BLaER1 treated with 17β-estradiol and CSF1 and Interleukin-3, amounts not matched to agents 10 nM and 100 nM (cell line): Measurements from ENCODE around the gene BTBD19.
"Not testable (repeated sequence)": the region's sequence is repeated elsewhere in the genome, so short reads cannot be mapped to it uniquely, and the experiment has no call there.

Source experiments
- H3K27ac ChIP-seq, 11 experiments: shearing (Covaris generic); formaldehyde crosslinking; 2 replicates each; pipeline ENCODE4 v1.8.1; 2022
- H3K27me3 ChIP-seq, 11 experiments: shearing (Covaris generic); formaldehyde crosslinking; 2 replicates each; pipeline ENCODE4 v1.8.1; 2022
- H3K36me3 ChIP-seq, 11 experiments: shearing (Covaris generic); formaldehyde crosslinking; 2 replicates each; pipeline ENCODE4 v1.8.1; 2022
- H3K4me1 ChIP-seq, 10 experiments: shearing (Covaris generic); formaldehyde crosslinking; 2 replicates each; pipeline ENCODE4 v1.8.1; 2022
- H3K4me2 ChIP-seq, 11 experiments: shearing (Covaris generic); formaldehyde crosslinking; 2 replicates each; pipeline ENCODE4 v1.8.1; 2022
- H3K4me3 ChIP-seq, 10 experiments: shearing (Covaris generic); formaldehyde crosslinking; 2 replicates each; pipeline ENCODE4 v1.8.1; 2022
- H3K9ac ChIP-seq, 11 experiments: shearing (Covaris generic); formaldehyde crosslinking; 2 replicates each; pipeline ENCODE4 v1.8.1; 2022
- H3K9me3 ChIP-seq, 11 experiments: shearing (Covaris generic); formaldehyde crosslinking; replicated peaks in 1 of 11; 2 replicates each; pipeline ENCODE4 v1.8.1; 2022
- H4K20me1 ChIP-seq, 11 experiments: shearing (Covaris generic); formaldehyde crosslinking; 2 replicates each; pipeline ENCODE4 v1.8.1; 2022
- Cebpa-rat ChIP-seq, 11 experiments: shearing (Covaris generic); IDR thresholded peaks; 2 replicates each; pipeline ENCODE4 v1.8.1; 2022

The BTBD19 gene, protein sequence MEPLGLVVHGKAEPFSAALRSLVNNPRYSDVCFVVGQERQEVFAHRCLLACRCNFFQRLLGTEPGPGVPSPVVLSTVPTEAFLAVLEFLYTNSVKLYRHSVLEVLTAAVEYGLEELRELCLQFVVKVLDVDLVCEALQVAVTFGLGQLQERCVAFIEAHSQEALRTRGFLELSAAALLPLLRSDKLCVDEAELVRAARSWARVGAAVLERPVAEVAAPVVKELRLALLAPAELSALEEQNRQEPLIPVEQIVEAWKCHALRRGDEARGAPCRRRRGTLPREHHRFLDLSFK

DNA sequence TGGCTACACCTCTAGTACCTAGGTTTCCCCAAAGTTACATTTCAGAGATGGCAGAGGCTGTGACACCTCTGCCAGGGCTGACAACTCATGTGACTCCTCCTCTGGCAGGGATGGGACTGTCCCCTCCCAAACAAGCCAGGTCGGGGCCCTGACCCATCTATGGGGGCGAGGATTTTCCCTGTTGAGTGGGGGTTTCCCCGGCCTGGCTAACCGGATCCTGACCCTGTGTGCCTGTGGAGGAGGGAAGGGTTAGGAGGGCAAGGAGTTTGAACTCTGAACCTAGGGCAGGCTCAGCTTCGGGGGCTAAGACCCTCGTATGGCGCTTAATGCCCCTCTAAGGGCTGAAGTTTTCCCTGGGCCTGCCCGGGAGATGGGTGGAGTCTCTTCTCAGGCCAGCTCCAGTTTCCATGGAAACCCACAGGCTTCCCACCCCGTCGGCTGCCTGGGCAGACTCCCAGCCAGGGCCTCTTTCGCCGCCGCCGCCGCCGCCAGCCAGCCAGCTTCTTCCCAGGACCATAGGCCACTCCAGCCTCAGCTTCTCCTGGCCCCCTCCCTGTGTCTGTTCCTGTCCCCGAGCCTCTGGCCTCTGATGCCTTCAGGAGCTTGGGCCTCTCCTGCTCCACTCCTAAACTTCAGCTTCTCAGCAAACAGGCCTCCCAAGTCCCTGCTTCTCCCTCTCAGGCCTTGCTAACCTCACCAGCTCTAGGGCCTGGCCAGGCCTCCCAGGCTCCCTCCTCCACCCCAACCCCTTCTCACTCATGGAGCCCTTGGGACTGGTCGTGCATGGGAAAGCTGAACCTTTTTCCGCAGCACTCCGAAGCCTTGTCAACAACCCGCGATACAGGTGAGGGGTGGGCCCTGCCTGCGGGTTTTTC, at the start of gene BTBD19:
Gene BTBD19, plus strand, starts transcription at position 461 of the 875 bp plus-strand sequence. Its CDS starts 298 bp downstream, at position 759.
- H3K4me1 ChIP-seq = peaks cover 76 to 100% (median 97%) of the 10 kb centered on the region in 10 experiments
- H3K4me2 ChIP-seq = peak within 1 kb of the TSS; percentile 90 to 99 (median 92)
- H3K27ac ChIP-seq = peak within 1 kb of the TSS; percentile 98 to 100 (median 99)
- no peak for TF ChIP-seq Cebpa-rat (IDR thresholded peaks at IDR 0.05)
- no peaks in the 10 kb centered on the region for H3K9me3 ChIP-seq
- H3K9ac ChIP-seq = peak within 1 kb of the TSS; percentile 83 to 96 (median 90)
- H3K27me3 ChIP-seq = no peaks in the 10 kb centered on the region
- H3K36me3 ChIP-seq = peaks cover 35 to 38% (median 36%) of the 10 kb centered on the region in 11 experiments
- peak within 1 kb of the TSS in 9 of 10 experiments; percentile 11 to 57 (median 38); a peak in 15 of 20 replicates for H3K4me3 ChIP-seq
- peaks cover 0 to 13% (median 5%) of the 10 kb centered on the region in 11 experiments; a peak in 10 of 22 replicates for H4K20me1 ChIP-seq

- no peaks in the 10 kb centered on the region for H3K9me3 ChIP-seq
- H3K27ac ChIP-seq = no peak overlapping the region
- peaks cover 0 to 27% (median 0%) of the 10 kb centered on the region in 11 experiments; a peak in 6 of 22 replicates for H4K20me1 ChIP-seq
- no peak for TF ChIP-seq Cebpa-rat (IDR thresholded peaks at IDR 0.05)
- no peak overlapping the region for H3K4me3 ChIP-seq
- H3K4me2 ChIP-seq = no peak overlapping the region
- H3K36me3 ChIP-seq = peaks cover 19 to 100% (median 100%) of the 10 kb centered on the region in 11 experiments
- H3K4me1 ChIP-seq = peaks cover 0 to 8% (median 0%) of the 10 kb centered on the region in 10 experiments; a peak in 2 of 20 replicates
- H3K27me3 ChIP-seq = no peaks in the 10 kb centered on the region
- no peak overlapping the region for H3K9ac ChIP-seq
Observed at GRCh38 chr1:44759077-44759476, 49.2 kb upstream of the BTBD19 start.

- Histone ChIP-seq H3K36me3 (peaks cover 19 to 100% (median 100%) of the 10 kb centered on the region in 11 experiments), H4K20me1 (peaks cover 0 to 27% (median 0%) of the 10 kb centered on the region in 11 experiments; a peak in 6 of 22 replicates), H3K27ac (no peak overlapping the region), H3K4me1 (peaks cover 0 to 8% (median 0%) of the 10 kb centered on the region in 10 experiments; a peak in 2 of 20 replicates), H3K9ac (0 out of 22 replicates have a peak overlapping the region, but pooled peaks of 1 of the 11 experiments have one; percentile 12), H3K4me3 (no peak overlapping the region), H3K4me2 (no peak overlapping the region), H3K27me3 (no peaks in the 10 kb centered on the region), H3K9me3 (no peaks in the 10 kb centered on the region)
- no peak for TF ChIP-seq Cebpa-rat (IDR thresholded peaks at IDR 0.05)
Observed at GRCh38 chr1:44760876-44761275, 47.4 kb upstream of the BTBD19 start.

DNA sequence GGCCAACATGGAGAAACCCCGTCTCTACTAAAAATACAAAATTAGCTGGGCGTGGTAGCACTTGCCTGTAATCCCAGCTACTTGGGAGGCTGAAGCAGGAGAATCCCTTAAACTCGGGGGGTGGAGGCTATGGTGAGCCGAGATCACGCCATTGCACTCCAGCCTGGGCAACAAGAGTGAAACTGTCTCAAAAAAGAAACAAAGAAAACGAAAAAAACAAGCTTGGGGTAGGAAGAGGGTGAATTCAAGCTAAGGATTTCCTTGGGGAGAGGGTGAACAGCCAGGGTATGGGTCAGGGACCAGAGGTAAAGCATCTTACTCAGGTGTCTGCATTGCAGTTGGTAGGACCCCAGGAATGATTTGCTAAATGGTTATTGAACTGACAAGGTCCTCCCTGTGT, 41.9 kb upstream of the BTBD19 start:
- H3K27ac ChIP-seq, H3K9me3 ChIP-seq, H3K27me3 ChIP-seq, H3K4me1 ChIP-seq, H3K4me3 ChIP-seq, H3K4me2 ChIP-seq: not testable (repeated sequence)
- peaks cover 9 to 80% (median 71%) of the 10 kb centered on the region in 11 experiments for H3K36me3 ChIP-seq
- peak overlapping the region in 1 of 11 experiments; percentile 14; a peak in 2 of 22 replicates for H3K9ac ChIP-seq
- peaks cover 0 to 16% (median 0%) of the 10 kb centered on the region in 11 experiments; a peak in 2 of 22 replicates for H4K20me1 ChIP-seq

GRCh38 chr1:44775078-44775929, 33.0 kb upstream of the BTBD19 start, which contains the start of gene RPS8:
TSS of gene RPS8 (plus strand) at chr1:44775540. CDS start at chr1:44775597, 57 bp downstream.
- Histone ChIP-seq H3K27ac (peak within 1 kb of the TSS; percentile 86 to 99 (median 97)), H3K4me3 (peak within 1 kb of the TSS; percentile 81 to 97 (median 86)), H3K9me3 (no peaks in the 10 kb centered on the region; a peak in 1 of 22 replicates), H3K4me2 (peak within 1 kb of the TSS; percentile 93 to 99 (median 97)), H3K9ac (peak within 1 kb of the TSS; percentile 89 to 99 (median 96)), H3K27me3 (no peaks in the 10 kb centered on the region), H4K20me1 (peaks cover 41 to 47% (median 44%) of the 10 kb centered on the region in 11 experiments), H3K36me3 (peaks cover 40 to 45% (median 44%) of the 10 kb centered on the region in 11 experiments), H3K4me1 (peaks cover 35 to 45% (median 40%) of the 10 kb centered on the region in 10 experiments)
- TF ChIP-seq Cebpa-rat (IDR thresholded peaks at IDR 0.05) = no peak

DNA sequence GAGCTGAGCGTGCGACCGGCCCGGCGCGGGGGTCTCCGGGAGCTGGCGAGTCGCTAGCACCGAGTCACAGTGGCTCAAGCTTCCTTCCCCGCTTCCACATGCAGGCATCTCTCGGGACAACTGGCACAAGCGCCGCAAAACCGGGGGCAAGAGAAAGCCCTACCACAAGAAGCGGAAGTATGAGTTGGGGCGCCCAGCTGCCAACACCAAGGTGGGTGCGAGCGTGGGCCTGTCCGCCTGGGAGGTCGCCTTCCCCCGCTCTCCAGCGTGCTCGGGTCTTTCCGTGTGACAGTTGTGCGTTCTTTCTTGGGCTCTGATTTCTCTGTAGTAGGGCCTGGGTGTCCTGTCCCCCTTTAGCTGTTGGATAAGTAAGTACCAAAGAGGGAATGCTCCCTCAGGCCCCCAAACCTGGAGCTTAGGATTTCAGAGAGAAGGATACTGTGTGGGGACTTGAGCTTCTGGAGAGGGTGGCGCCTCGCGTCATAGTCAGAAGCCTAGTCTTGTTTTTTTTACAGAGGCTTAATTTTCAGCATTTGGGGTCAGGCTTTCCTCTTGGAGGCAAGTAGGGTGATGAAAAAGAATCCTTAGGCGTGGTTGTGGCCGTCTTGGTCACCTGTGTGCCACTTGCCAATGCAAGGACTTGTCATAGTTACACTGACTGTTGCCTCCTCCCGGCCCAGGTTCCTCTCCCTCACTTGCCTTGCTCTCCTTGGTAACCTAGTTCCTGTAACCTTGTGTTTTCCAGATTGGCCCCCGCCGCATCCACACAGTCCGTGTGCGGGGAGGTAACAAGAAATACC, 32.2 kb upstream of the BTBD19 start:
- Histone ChIP-seq H3K4me1 (peaks cover 35 to 52% (median 45%) of the 10 kb centered on the region in 10 experiments), H3K9ac (peak overlapping the region; percentile 89 to 99 (median 96)), H3K27me3 (no peaks in the 10 kb centered on the region), H3K4me2 (peak overlapping the region; percentile 93 to 99 (median 97)), H3K36me3 (peaks cover 48 to 53% (median 52%) of the 10 kb centered on the region in 11 experiments), H4K20me1 (peaks cover 49 to 55% (median 52%) of the 10 kb centered on the region in 11 experiments), H3K4me3 (peak overlapping the region; percentile 81 to 97 (median 86)), H3K27ac (peak overlapping the region; percentile 86 to 99 (median 97)), H3K9me3 (no peaks in the 10 kb centered on the region; a peak in 1 of 22 replicates)
- TF ChIP-seq Cebpa-rat (IDR thresholded peaks at IDR 0.05) = no peak

DNA sequence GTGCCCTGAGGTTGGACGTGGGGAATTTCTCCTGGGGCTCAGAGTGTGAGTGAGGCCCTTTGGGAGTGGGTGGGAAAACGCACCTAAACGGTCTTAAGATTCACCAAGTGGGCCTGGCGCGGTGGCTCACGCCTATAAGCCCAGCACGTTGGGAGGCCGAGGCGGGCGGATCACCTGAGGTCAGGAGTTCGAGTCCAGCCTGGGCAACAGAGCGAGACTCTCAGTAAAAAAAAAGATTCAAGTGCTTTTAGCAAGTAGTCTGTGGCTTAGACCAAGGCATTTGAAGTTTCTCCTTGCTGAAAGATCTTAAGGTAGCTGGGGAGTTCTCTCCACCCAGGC, 31.6 kb upstream of the BTBD19 start:
- H3K27ac ChIP-seq = peak overlapping the region; percentile 86 to 99 (median 97)
- H3K27me3 ChIP-seq = no peaks in the 10 kb centered on the region
- H3K9me3 ChIP-seq = no peaks in the 10 kb centered on the region; a peak in 1 of 22 replicates
- H3K36me3 ChIP-seq = peaks cover 54 to 59% (median 58%) of the 10 kb centered on the region in 11 experiments
- peak overlapping the region; percentile 89 to 99 (median 96) for H3K9ac ChIP-seq
- H4K20me1 ChIP-seq = peaks cover 51 to 61% (median 58%) of the 10 kb centered on the region in 11 experiments
- peak overlapping the region; percentile 81 to 97 (median 86) for H3K4me3 ChIP-seq
- TF ChIP-seq Cebpa-rat (IDR thresholded peaks at IDR 0.05) = no peak
- peak overlapping the region; percentile 93 to 99 (median 97) for H3K4me2 ChIP-seq
- H3K4me1 ChIP-seq = peaks cover 36 to 57% (median 50%) of the 10 kb centered on the region in 10 experiments
